NCI-H2107 treated with DMSO at 0.1 percent for 48 hours (cell line): ENCODE results near the gene COPS7A.
A peak's percentile ranks its signal among the peaks of the same experiment; 100 is the strongest.

Experiments used
- DNase-seq: peaks from one replicate; lab custom pipeline; 2025; ENCODE audit not compliant: unreplicated experiment; lab: John Stamatoyannopoulos, UW

The COPS7A gene

GRCh38 chr12:6723607-6724408 lies at the start of gene COPS7A:
Gene COPS7A, plus strand, starts transcription at chr12:6724046. Its CDS starts 611 bp downstream, at chr12:6724657.
- DNase-seq: peak; percentile 99

GRCh38 chr12:6676962-6677361 lies 46.9 kb upstream of the COPS7A start:
- DNase-seq: no peak

- peak; percentile 30 for DNase-seq
These were observed 39.2 kb upstream of the COPS7A start for GRCh38 chr12:6684609-6685008.

DNA sequence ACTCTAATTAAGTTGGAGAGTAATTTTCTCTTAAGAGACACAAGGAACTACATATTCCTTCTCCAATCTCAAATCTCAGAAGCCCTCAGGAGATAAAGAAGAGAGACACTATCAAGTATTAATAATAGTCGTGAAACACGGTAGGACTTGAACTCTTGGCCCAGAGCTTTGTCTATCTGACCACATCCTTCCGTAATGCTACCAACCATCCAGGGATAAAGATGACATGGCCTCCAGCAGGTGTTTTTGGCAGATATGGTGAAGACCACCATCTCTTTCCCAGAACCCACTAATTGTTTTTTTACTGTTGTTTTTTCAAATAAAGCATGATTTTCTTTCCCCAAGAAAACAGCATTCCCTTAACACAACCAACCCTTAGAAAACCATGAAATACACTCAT lies 38.0 kb upstream of the COPS7A start:
- DNase-seq: no peak

DNA sequence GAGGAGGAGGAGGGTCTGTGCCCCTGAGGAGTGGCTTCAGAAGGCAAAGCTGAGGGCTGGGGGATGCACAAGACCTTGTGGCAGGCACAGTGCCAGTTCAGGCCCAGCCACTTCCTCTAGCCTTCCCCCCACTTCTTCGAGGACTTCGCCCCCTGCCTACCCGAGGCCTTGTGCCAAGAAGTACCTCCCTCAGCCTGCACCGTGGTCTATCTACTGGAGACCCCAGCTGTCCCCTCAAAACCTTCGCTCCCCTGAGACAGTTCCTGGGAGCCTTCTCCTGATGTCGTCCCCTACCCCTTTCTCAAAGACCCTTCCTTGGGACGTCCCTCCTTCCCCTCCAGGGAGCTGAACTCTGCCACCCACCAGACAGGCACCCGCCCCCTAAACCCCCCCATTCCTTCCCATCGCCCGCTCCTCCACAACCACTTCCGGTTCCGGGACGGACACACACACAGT lies 35.3 kb upstream of the COPS7A start:
- peak; percentile 65 for DNase-seq

- peak; percentile 99 for DNase-seq
These were observed 34.6 kb upstream of the COPS7A start, which contains the start of gene ZNF384 for GRCh38 chr12:6688999-6689882. Gene ZNF384, minus strand, starts transcription at chr12:6689375. Its CDS starts 9,855 bp downstream, at chr12:6679520.

- DNase-seq: no peak
These were observed 32.4 kb upstream of the COPS7A start for GRCh38 chr12:6691473-6691872.

- no peak for DNase-seq
These were observed 31.0 kb upstream of the COPS7A start for GRCh38 chr12:6692888-6693287.

DNA sequence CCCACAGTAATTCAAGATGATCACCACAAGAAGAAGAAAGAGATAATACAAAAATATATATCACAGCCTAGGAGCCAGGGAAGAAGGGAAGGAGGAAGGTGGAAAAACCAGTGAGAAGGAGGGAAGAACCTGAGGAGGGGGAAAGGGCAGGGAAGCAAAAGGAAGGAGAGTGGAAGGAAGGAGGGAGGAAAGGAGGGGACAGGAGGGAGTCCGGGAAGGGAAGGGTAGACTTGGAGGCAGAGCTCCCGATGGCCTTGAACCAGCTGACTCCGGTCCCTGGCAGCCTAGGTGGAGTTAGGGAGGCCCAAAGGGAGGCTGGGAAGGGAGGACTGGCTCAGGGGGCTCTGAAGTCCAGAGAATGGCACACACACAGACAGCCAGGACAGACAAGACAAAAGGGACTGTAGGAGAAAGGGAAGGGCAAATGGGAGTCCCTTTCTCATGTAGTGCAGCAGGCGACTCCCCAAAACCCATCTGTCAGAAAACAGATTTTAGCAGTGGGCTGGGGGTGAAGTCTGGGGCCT lies 30.0 kb upstream of the COPS7A start:
- DNase-seq: no peak

DNA sequence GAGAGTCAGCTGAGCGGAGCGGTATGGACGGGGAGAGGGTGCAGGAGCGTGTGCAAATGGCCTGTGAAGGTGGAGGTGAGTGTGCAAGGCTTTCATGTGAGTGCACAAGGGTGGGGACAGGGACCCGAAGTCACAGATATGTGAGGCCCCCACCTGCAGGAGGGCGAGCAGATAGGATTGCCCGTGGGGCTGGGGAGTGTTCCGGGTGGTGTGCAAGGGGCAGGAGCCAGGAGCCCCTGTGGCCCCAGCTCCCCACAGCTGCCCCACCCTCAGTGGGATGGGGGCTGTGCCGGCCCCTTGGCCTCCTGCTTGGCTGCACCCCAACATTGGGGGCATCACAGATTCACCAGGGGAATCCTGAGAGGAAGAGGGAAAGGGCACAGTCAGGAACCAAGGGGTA lies 29.1 kb upstream of the COPS7A start:
- DNase-seq: no peak

- no peak for DNase-seq
These were observed 28.4 kb upstream of the COPS7A start for GRCh38 chr12:6695313-6696045.

- DNase-seq: no peak
These were observed 26.9 kb upstream of the COPS7A start for GRCh38 chr12:6696690-6697583.

- DNase-seq: peak; percentile 21
These were observed 26.1 kb upstream of the COPS7A start for GRCh38 chr12:6697584-6698351.

- no peak for DNase-seq
These were observed 25.3 kb upstream of the COPS7A start for GRCh38 chr12:6698352-6699046.

DNA sequence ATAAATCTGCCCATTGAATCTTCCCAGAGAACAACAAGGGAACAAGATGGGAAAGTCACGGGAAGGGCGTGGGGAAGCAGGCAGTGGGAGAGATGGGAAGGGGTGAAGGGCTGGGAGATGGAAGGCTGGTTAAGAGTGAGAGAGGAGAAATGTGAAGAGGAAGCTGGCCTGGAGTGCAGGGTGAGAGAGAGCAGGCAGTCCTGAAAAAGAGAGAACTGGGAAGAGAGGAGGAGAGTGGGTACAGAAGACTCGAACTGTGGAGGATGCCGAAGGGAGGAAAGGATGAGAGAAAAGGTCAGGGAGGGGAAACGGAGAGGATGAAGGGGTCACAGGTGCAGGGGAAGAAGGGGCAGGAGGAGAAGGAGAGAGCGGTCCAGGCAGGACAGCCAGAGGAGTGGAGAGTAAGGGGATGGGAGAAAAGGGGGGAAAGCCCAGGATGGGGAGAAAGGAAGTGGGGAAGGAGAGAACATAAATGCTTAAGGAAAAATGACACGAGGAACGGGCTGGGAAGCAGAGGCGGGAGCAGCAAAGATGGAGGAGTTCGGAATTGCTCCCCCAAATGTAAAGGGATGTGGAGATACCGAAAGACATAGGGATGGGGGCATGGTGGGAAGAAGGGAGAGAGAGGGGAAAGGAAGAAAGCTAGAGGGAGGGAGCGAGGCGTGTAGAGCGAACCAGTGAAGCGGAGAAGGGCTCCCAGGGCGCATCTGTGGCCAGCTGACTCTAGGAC lies 24.4 kb upstream of the COPS7A start:
- DNase-seq: no peak

DNA sequence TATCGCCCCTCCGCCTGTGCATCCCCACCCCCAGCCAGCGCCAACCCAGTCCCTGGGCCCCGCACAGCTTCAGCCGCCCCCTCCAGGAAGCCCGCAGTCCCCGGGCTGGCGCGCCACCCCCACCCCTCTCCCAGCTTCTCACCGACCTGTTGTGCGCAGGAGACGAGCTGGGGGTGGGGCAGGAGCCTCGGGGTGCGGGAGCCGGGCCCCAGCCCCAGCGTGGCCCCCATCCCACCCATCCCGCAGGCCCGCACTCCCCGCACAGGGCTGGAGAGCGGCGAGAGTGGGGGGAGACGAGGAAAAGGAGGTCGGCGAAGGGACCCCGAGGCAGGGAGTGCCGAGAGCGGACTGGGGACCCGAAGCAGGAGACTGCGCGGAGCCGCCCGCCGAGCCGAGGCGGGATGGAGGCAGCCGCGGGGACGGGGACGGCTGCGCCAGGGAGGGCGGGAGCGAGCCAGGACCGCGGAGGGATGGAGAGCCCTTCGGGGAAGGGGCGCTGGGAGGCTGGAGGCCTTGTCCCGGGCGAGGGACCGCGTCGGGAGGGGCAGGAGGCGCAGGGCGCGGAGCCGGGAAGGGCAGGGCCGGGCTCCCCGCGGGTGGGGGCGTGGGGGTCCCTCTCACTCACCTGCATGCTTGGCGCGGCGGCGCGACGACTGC lies 23.7 kb upstream of the COPS7A start:
- no peak for DNase-seq

DNA sequence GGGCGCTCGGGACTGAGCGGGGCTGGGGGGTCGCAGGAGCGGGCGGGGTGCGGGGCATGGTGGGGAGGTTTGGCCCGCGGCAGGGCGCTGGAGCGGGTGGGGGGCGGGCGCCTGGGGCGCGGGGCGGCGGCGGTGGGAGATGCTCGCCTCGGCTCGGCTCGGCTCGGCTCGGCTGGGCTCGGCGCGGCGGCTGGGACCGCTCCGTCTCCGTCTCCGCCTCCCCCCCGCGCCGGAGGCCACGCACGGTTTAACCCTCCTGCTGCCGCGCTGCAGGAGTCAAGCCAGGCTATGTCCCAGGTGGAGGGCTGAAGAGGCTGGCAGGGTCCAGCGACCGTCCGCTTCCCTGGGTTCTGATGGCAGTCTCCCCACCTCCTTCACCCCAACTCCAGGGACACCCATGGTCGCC lies 23.2 kb upstream of the COPS7A start, which contains the start of gene PIANP:
Gene PIANP (minus strand): TSS at position 170 of the 406 bp plus-strand sequence. CDS start 2,754 bp downstream, outside the sequence.
- DNase-seq: no peak
